GM12878 (cell line): ENCODE data around the gene PUS7L. TPM values are rescaled to one million over a fixed set of nuclear protein-coding genes. Genes with fewer than 3 reads are reported as not detected.

Source experiments
- ATAC-seq: fragments of 200-7000 bp; cut with Tn5 transposase; 3 replicates; pipeline ENCODE4 v1.9.1; 2020; ENCODE audit warnings: mild to moderate bottlenecking, moderate library complexity
- BruUV-seq: library from RNA; stranded (reverse); fragments of 400-500 nt; replicated peaks from 2 replicates; lab custom pipeline; 2021; lab: Mats Ljungman, UMichigan
- CTCF ChIA-PET: fragments of 300-600 bp; sonication (Branson Sonifier 250); formaldehyde crosslinking; extraction: SDS; loops from one replicate; lab custom pipeline; 2021; ENCODE audit warnings: inconsistent platforms; lab: Yijun Ruan, JAX
- POLR2A ChIA-PET: fragments of 350-600 bp; formaldehyde crosslinking; extraction: SDS; loops from one replicate; lab custom pipeline; 2021; ENCODE audit warnings: inconsistent platforms; lab: Charles Lee
- RAD21 ChIA-PET: fragments of 300-600 bp; sonication (Branson Sonifier 250); formaldehyde crosslinking; loops from one replicate; lab custom pipeline; 2023; ENCODE audit warnings: antibody characterized with exemption; ENCODE audit not compliant: unreplicated experiment; lab: Charles Lee
- SMC1A ChIA-PET: fragments of 300-600 bp; sonication (Branson Sonifier 250); formaldehyde crosslinking; loops from one replicate; lab custom pipeline; 2023; ENCODE audit not compliant: unreplicated experiment, uncharacterized antibody; lab: Charles Lee
- DNase-seq: peaks from one replicate; pipeline ENCODE4 v3.0.0-alpha.2; 2011; ENCODE audit warnings: low read depth, low spot score
- FAIRE-seq: peaks from 3 replicates; lab custom pipeline; 2011; peaks lifted over from hg19 to GRCh38; lab: Jason Lieb, UNC
- H2AFZ ChIP-seq: 2 replicates; pipeline ENCODE4 v1.6.0; 2011; ENCODE audit warnings: low read depth, low read length, control low read depth; ENCODE audit not compliant: control insufficient read depth
- H3K27ac ChIP-seq: 2 replicates; pipeline ENCODE4 v1.5.1; 2011; ENCODE audit warnings: control low read depth; ENCODE audit not compliant: control insufficient read depth, insufficient read depth
- H3K27me3 ChIP-seq, 2 experiments: replicated peaks in 1 of 2; 2 replicates each; pipeline versions ENCODE4 v1.6.0 to v1.6.1; 2011; ENCODE audit warnings: low read length in 1 of 2; ENCODE audit not compliant: control insufficient read depth in 2 of 2, insufficient read depth in 2 of 2
- H3K36me3 ChIP-seq, 2 experiments: 2 replicates each; pipeline ENCODE4 v1.5.1; 2011; ENCODE audit warnings: low read length in 1 of 2; ENCODE audit not compliant: control insufficient read depth in 2 of 2, insufficient read depth in 2 of 2
- H3K4me1 ChIP-seq: 2 replicates; pipeline ENCODE4 v1.6.1; 2011; ENCODE audit warnings: mild to moderate bottlenecking, low read length, moderate library complexity, mixed read lengths; ENCODE audit not compliant: control insufficient read depth, insufficient read depth
- H3K4me2 ChIP-seq: 2 replicates; pipeline ENCODE4 v1.6.0; 2011; ENCODE audit warnings: control low read depth; ENCODE audit not compliant: control insufficient read depth, insufficient read depth
- H3K4me3 ChIP-seq: fragments of 200-600 bp; sonication (generic); 2 replicates; pipeline ENCODE4 v1.5.1; 2016
- H3K79me2 ChIP-seq: 2 replicates; pipeline ENCODE4 v1.6.0; 2011; ENCODE audit warnings: low read length; ENCODE audit not compliant: control insufficient read depth, insufficient read depth
- H3K9ac ChIP-seq: 2 replicates; pipeline ENCODE4 v1.8.0; 2011; ENCODE audit warnings: low read length, control low read depth, mixed read lengths; ENCODE audit not compliant: control insufficient read depth, insufficient read depth
- H3K9me3 ChIP-seq: replicated peaks from 3 replicates; pipeline ENCODE4 v1.5.1; 2011; ENCODE audit warnings: mild to moderate bottlenecking, low read length; ENCODE audit not compliant: control insufficient read depth, insufficient read depth
- H4K20me1 ChIP-seq: 2 replicates; pipeline ENCODE4 v1.6.0; 2011; ENCODE audit not compliant: control insufficient read depth, insufficient read depth
- BCL11A ChIP-seq: IDR thresholded peaks from 2 replicates; pipeline ENCODE4 v1.6.1; 2011; ENCODE audit warnings: low read depth, low read length
- CREM ChIP-seq: IDR thresholded peaks from 2 replicates; pipeline ENCODE4 v1.6.1; 2014; ENCODE audit warnings: antibody characterized with exemption, low read depth
- ESRRA ChIP-seq: IDR thresholded peaks from 2 replicates; pipeline ENCODE4 v1.6.1; 2012; ENCODE audit warnings: mild to moderate bottlenecking, low read length, improper control_type of control experiment
- ETV6 ChIP-seq, 2 experiments: fragments of 450-650 bp in 1 of 2; IDR thresholded peaks in 1 of 2; conservative IDR thresholded peaks in 1 of 2; 2 replicates each; pipeline ENCODE4 v1.6.1; 2014; ENCODE audit warnings: antibody characterized with exemption in 1 of 2, borderline replicate concordance in 1 of 2, low read depth in 1 of 2, mild to moderate bottlenecking in 1 of 2, moderate library complexity in 1 of 2
- GABPA ChIP-seq: IDR thresholded peaks from 2 replicates; pipeline ENCODE4 v1.6.1; 2014; ENCODE audit warnings: antibody characterized with exemption, low read depth, mild to moderate bottlenecking, inconsistent platforms
- IKZF1 ChIP-seq: fragments of 450-650 bp; conservative IDR thresholded peaks from 2 replicates; pipeline ENCODE4 v1.6.1; 2017; ENCODE audit warnings: antibody characterized with exemption, mild to moderate bottlenecking
- NFYB ChIP-seq: IDR thresholded peaks from 2 replicates; pipeline ENCODE4 v1.6.1; 2011; ENCODE audit warnings: low read depth, mild to moderate bottlenecking, low read length, improper control_type of control experiment, moderate library complexity; ENCODE audit not compliant: insufficient read depth
- NRF1 ChIP-seq: conservative IDR thresholded peaks from 2 replicates; pipeline ENCODE4 v1.6.1; 2011; ENCODE audit warnings: mild to moderate bottlenecking, low read depth, low read length, improper control_type of control experiment
- PML ChIP-seq: IDR thresholded peaks from 2 replicates; pipeline ENCODE4 v1.6.1; 2012; ENCODE audit warnings: low read length, inconsistent platforms
- TCF7 ChIP-seq: IDR thresholded peaks from 2 replicates; pipeline ENCODE4 v1.6.1; 2014; ENCODE audit warnings: antibody characterized with exemption, borderline replicate concordance
- USF2 ChIP-seq: IDR thresholded peaks from 2 replicates; pipeline ENCODE4 v1.6.1; 2011; ENCODE audit warnings: low read depth, low read length, improper control_type of control experiment, borderline replicate concordance
- ZBTB4 ChIP-seq: fragments of 450-650 bp; formaldehyde crosslinking; IDR thresholded peaks from 2 replicates; pipeline ENCODE4 v1.4.0; 2022; ENCODE audit warnings: mild to moderate bottlenecking, moderate library complexity
- ZNF384 ChIP-seq: IDR thresholded peaks from 2 replicates; pipeline ENCODE4 v1.6.1; 2012; ENCODE audit warnings: low read depth, mild to moderate bottlenecking, low read length, improper control_type of control experiment, borderline replicate concordance
- in situ Hi-C: fragments of 300-500 bp; cut with MboI; formaldehyde crosslinking; loops from 9 replicates; pipeline ENCODE4 v1.14.3; 2018; ENCODE audit warnings: mixed read lengths
- intact Hi-C: fragments of 100-400 bp; cut with micrococcal nuclease; formaldehyde crosslinking; loops from one replicate; pipeline ENCODE4 v1.14.2; 2022; ENCODE audit not compliant: unreplicated experiment
- polyA plus RNA-seq, 11 experiments: library from polyadenylated mRNA; depleted of rRNA in 4 of 11; unstranded in 6 of 11; stranded (reverse) in 5 of 11; fragments of >200 nt; fragmentation: Nextera tagmentation in 4 of 11; fragmentation: Illumina TruSeq in 1 of 11; extraction: Ambion mirVana in 4 of 11; extraction: Trizol in 1 of 11; gene quantifications; 1 replicate in 1 of 11; 2 replicates in 10 of 11; pipeline versions ENCODE4 v1.2.1 to v1.2.3, GENCODE V29; 2011 to 2016; ENCODE audit warnings: inconsistent platforms in 2 of 11, missing spikeins in 2 of 11, low read depth in 1 of 11
- total RNA-seq, 4 experiments: library from RNA; depleted of rRNA in 3 of 4; stranded (reverse); fragments of >200 nt in 3 of 4; fragmentation: Illumina TruSeq in 1 of 4; extraction: Trizol in 1 of 4; gene quantifications; 2 replicates each; pipeline versions ENCODE4 v1.2.1 to v1.2.3, GENCODE V29; 2013 to 2021

Gene PUS7L
- total and polyA plus RNA-seq, 10 of the 15 experiments (the other 5 are each of a cell fraction or from before 2014, with no cell fraction given), result 7.2 to 42.1 (median 19.6) TPM

GRCh38 chr12:43723134-43723533, 35.5 kb downstream of the PUS7L start:
- ChIA-PET CTCF (interaction anchor here (0.9 kb wide), 1 partner anchor 17 kb away, joined by 3 read pairs; no protein-coding TSS in a partner anchor), SMC1A (interaction anchor here (1.8 kb wide), 1 partner anchor 8 kb away, joined by 6 read pairs; no protein-coding TSS in a partner anchor), RAD21 (no interaction called here), POLR2A (no interaction called here)
- Histone ChIP-seq H3K79me2 (no peaks in the 10 kb centered on the region), H4K20me1 (no peaks in the 10 kb centered on the region), H3K4me1 (no peaks in the 10 kb centered on the region), H3K27ac (no peak overlapping the region), H3K4me2 (no peak overlapping the region), H3K4me3 (no peak overlapping the region), H2AFZ (no peak overlapping the region), H3K36me3 (no peaks in the 10 kb centered on the region; a peak in 1 of 4 replicates), H3K9ac (no peak overlapping the region), H3K9me3 (no peaks in the 10 kb centered on the region), H3K27me3 (no peaks in the 10 kb centered on the region)
- ATAC-seq, result no peak
- no peak for DNase-seq
- in situ Hi-C loops (no loop called here), intact Hi-C loops (loop anchor here (10.0 kb wide), 1 partner anchor 218 kb away; no protein-coding TSS in a partner anchor)
- no peak for TF ChIP-seq ESRRA
- TF ChIP-seq IKZF1, result no peak
- TF ChIP-seq CREM, result no peak
- no peak for TF ChIP-seq ZBTB4 (CRISPR knock-in tag)
- TF ChIP-seq TCF7, result no peak
- no peak for TF ChIP-seq ETV6 (conservative IDR thresholded peaks at IDR 0.05 in 1 of 2, IDR thresholded peaks at IDR 0.05 in 1 of 2; ENCODE audit: borderline replicate concordance in 1 of 2, low read depth in 1 of 2)
- TF ChIP-seq BCL11A, result no peak
- no peak for TF ChIP-seq PML
- TF ChIP-seq ZNF384, result no peak
- TF ChIP-seq NFYB, result no peak
- TF ChIP-seq NRF1, result no peak
- no peak for TF ChIP-seq USF2
- TF ChIP-seq GABPA, result no peak
- no peak for FAIRE-seq
- BruUV-seq, result no TSS peak
